ENCODE measurements around the gene IL12RB2. TPM values are rescaled to one million over a fixed set of nuclear protein-coding genes. Genes with fewer than 3 reads are reported as not detected.
"Not testable (repeated sequence)": the region's sequence is repeated elsewhere in the genome, so short reads cannot be mapped to it uniquely, and the experiment has no call there.

Gene IL12RB2
- total and polyA plus RNA-seq, 2 experiments from 2014 or later: 0.06 TPM; not detected in 1

GRCh38 chr1:67414574-67414973 lies 106.9 kb downstream of the IL12RB2 start:
- Histone ChIP-seq H3K27ac (no peak overlapping the region), H3K9me3 (ENCODE audit: low read depth) (no peaks in the 10 kb centered on the region), H3K4me1 (ENCODE audit: insufficient read depth) (no peaks in the 10 kb centered on the region), H3K4me3 (no peak overlapping the region), H3K4me2 (ENCODE audit: unreplicated experiment) (no peak overlapping the region), H2AFZ (no peak overlapping the region), H3K36me3 (ENCODE audit: low read depth) (peaks cover 93% of the 10 kb centered on the region), H3F3A (ENCODE audit: insufficient read depth) (peaks cover 20% of the 10 kb centered on the region; the same call in 1 of the 2 replicates), H3K9me2 (ENCODE audit: insufficient read depth) (no peaks in the 10 kb centered on the region), H3K27me3 (replicated peaks; ENCODE audit: insufficient read depth) (no peaks in the 10 kb centered on the region), H4K20me1 (ENCODE audit: insufficient read depth) (0 out of 2 replicates have a peak, but pooled peaks cover 3% of the 10 kb centered on the region), H3K79me2 (ENCODE audit: insufficient read depth) (peaks cover 93% of the 10 kb centered on the region), H3K9ac (no peak overlapping the region)
- WGBS, 2 experiments (ENCODE audit: low coverage in 1 of 2, low lambda C conversion rate in 2 of 2, missing lambda C conversion rate in 2 of 2): 95 to 98% methylated on average over 2 of the region's 2 CpGs
- no peak for DNase-seq
- TF ChIP-seq EZH2phosphoT487 (IDR thresholded peaks at IDR 0.05; ENCODE audit: insufficient read depth, low read depth) (no peak), EZH2 (IDR thresholded peaks at IDR 0.05; ENCODE audit: insufficient read depth, poor library complexity, severe bottlenecking) (no peak)
- in situ Hi-C loops (cut with MboI): no loop called here

DNA sequence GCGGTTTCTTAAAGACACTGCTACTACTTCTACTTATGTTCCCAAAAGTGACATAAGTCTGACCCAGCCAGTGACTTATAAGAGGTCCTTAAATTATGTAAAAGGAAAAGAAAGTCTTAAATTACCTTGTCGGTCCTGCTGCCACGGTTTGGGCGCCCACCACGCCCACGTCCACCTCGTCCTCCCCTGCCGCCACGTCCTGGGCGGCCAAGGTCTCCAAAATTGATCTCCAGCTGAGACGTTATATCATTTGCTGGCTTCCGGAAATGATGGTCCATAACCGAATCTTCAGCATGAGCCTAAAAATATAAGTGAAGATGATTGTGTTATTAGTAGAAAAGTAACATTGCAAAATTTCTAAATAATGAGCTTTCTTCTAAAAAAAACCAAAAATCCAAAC lies 107.4 kb downstream of the IL12RB2 start:
- TF ChIP-seq EZH2phosphoT487 (IDR thresholded peaks at IDR 0.05; ENCODE audit: insufficient read depth, low read depth) (no peak), EZH2 (IDR thresholded peaks at IDR 0.05; ENCODE audit: insufficient read depth, poor library complexity, severe bottlenecking) (no peak)
- peaks cover 93% of the 10 kb centered on the region for H3K36me3 ChIP-seq (ENCODE audit: low read depth)
- no peak overlapping the region for H3K4me2 ChIP-seq (ENCODE audit: unreplicated experiment)
- H3K9me3 ChIP-seq (ENCODE audit: low read depth): no peaks in the 10 kb centered on the region
- peaks cover 95% of the 10 kb centered on the region for H3K79me2 ChIP-seq (ENCODE audit: insufficient read depth)
- no peak overlapping the region for H3K4me3 ChIP-seq
- H4K20me1 ChIP-seq (ENCODE audit: insufficient read depth): 0 out of 2 replicates have a peak, but pooled peaks cover 5% of the 10 kb centered on the region
- WGBS, 2 experiments (ENCODE audit: low coverage in 1 of 2, low lambda C conversion rate in 2 of 2, missing lambda C conversion rate in 2 of 2): 90 to 95% methylated on average over 13 of the region's 13 CpGs
- H3K27me3 ChIP-seq (replicated peaks; ENCODE audit: insufficient read depth): no peaks in the 10 kb centered on the region
- DNase-seq: no peak
- in situ Hi-C loops (cut with MboI): no loop called here
- no peaks in the 10 kb centered on the region for H3K9me2 ChIP-seq (ENCODE audit: insufficient read depth)
- no peak overlapping the region for H3K9ac ChIP-seq
- H2AFZ ChIP-seq: no peak overlapping the region
- peaks cover 17% of the 10 kb centered on the region; the same call in 1 of the 2 replicates for H3F3A ChIP-seq (ENCODE audit: insufficient read depth)
- no peaks in the 10 kb centered on the region for H3K4me1 ChIP-seq (ENCODE audit: insufficient read depth)
- no peak overlapping the region for H3K27ac ChIP-seq

GRCh38 chr1:67417733-67418132 lies 110.1 kb downstream of the IL12RB2 start:
- H4K20me1 ChIP-seq (ENCODE audit: insufficient read depth); H2AFZ ChIP-seq; DNase-seq; H3K4me3 ChIP-seq; H3K9me2 ChIP-seq (ENCODE audit: insufficient read depth); in situ Hi-C loops (cut with MboI); H3K4me2 ChIP-seq (ENCODE audit: unreplicated experiment); H3K27me3 ChIP-seq (replicated peaks; ENCODE audit: insufficient read depth); H3K4me1 ChIP-seq (ENCODE audit: insufficient read depth); H3K9me3 ChIP-seq (ENCODE audit: low read depth); H3K9ac ChIP-seq; H3K27ac ChIP-seq: not testable (repeated sequence)
- peaks cover 99% of the 10 kb centered on the region for H3K79me2 ChIP-seq (ENCODE audit: insufficient read depth)
- H3K36me3 ChIP-seq (ENCODE audit: low read depth): peaks cover 93% of the 10 kb centered on the region
- peaks cover 20% of the 10 kb centered on the region for H3F3A ChIP-seq (ENCODE audit: insufficient read depth)
- 85 to 91% methylated on average over 4 of the region's 4 CpGs for WGBS, 2 experiments (ENCODE audit: low coverage in 1 of 2, low lambda C conversion rate in 2 of 2, missing lambda C conversion rate in 2 of 2)

DNA sequence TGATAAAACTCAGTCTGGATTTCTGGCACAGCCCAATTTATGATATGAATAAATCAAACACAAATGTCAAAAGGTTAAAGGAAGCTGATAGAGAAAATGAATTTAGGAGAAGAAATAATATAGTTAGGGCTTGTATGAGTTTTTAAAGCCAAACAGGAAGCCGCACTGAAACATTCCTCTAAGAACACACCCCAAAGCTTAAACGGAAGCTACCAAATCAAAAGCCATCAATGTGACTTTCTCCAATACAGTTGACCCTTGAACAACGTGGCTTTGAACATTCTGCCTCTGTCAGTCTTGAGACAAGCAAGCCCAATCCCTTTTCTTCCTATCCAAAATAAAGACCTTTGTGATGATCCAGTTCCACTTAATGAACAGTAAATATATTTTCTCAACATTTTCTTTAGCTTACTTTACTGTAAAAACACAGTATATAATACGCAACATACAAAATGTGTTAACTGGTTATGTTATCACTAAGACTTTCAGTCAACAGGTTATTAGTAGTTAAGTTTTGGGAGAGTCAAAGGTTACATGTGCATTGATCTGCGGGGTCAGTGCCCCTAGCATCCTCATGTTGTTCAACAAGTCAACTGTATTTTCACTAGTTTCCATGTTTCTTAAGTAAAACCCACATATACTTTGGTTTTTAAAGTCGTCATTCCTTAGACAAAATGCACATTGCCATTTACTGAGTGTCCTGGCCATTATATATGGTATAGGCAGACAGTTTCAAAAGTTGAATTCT lies 111.3 kb downstream of the IL12RB2 start:
- Histone ChIP-seq H3K4me2 (ENCODE audit: unreplicated experiment) (no peak overlapping the region), H4K20me1 (ENCODE audit: insufficient read depth) (0 out of 2 replicates have a peak, but pooled peaks cover 5% of the 10 kb centered on the region), H3K4me3 (no peak overlapping the region), H3K4me1 (ENCODE audit: insufficient read depth) (no peaks in the 10 kb centered on the region), H3K36me3 (ENCODE audit: low read depth) (peaks cover 92% of the 10 kb centered on the region), H3K27ac (no peak overlapping the region), H2AFZ (no peak overlapping the region), H3F3A (ENCODE audit: insufficient read depth) (peaks cover 20% of the 10 kb centered on the region), H3K79me2 (ENCODE audit: insufficient read depth) (peaks cover 100% of the 10 kb centered on the region), H3K9me3 (ENCODE audit: low read depth) (no peaks in the 10 kb centered on the region), H3K27me3 (replicated peaks; ENCODE audit: insufficient read depth) (no peaks in the 10 kb centered on the region), H3K9me2 (ENCODE audit: insufficient read depth) (no peaks in the 10 kb centered on the region), H3K9ac (no peak overlapping the region)
- TF ChIP-seq EZH2 (IDR thresholded peaks at IDR 0.05; ENCODE audit: insufficient read depth, poor library complexity, severe bottlenecking): no peak
- no peak for TF ChIP-seq EZH2phosphoT487 (IDR thresholded peaks at IDR 0.05; ENCODE audit: insufficient read depth, low read depth)
- no peak for DNase-seq
- 82% methylated on average over 6 of the region's 6 CpGs for WGBS, 2 experiments (ENCODE audit: low coverage in 1 of 2, low lambda C conversion rate in 2 of 2, missing lambda C conversion rate in 2 of 2)
- in situ Hi-C loops (cut with MboI): no loop called here
